ENCODE measurements around the gene ARRDC1. TPM values are rescaled to one million over a fixed set of nuclear protein-coding genes. Genes with fewer than 3 reads are reported as not detected.

ARRDC1 gene
- total RNA-seq, 1 donor from 2014 or later = 28.7 TPM

DNA sequence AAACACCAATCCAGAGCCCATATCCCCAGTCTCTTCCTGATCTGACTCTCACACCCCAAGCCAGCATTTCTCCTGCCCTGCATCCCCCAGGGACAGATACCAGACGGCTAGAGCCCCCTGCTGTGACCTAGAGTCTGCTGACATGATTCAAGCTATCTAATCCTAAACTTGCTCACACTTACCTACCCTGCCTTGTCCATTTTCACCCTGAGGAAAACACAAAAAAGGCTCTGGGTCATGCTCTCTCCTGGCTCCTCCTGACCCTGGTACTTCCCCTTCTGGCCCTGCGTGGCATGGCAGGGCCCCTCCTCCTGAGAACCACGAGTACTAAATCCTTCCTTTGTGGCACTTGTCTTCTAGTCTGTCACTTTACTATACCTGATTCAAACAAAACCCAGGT lies 2.8 kb upstream of the ARRDC1 start:
- no peak for DNase-seq (ENCODE audit: extremely low spot score, unreplicated experiment)
- TF ChIP-seq, protein P1, sequence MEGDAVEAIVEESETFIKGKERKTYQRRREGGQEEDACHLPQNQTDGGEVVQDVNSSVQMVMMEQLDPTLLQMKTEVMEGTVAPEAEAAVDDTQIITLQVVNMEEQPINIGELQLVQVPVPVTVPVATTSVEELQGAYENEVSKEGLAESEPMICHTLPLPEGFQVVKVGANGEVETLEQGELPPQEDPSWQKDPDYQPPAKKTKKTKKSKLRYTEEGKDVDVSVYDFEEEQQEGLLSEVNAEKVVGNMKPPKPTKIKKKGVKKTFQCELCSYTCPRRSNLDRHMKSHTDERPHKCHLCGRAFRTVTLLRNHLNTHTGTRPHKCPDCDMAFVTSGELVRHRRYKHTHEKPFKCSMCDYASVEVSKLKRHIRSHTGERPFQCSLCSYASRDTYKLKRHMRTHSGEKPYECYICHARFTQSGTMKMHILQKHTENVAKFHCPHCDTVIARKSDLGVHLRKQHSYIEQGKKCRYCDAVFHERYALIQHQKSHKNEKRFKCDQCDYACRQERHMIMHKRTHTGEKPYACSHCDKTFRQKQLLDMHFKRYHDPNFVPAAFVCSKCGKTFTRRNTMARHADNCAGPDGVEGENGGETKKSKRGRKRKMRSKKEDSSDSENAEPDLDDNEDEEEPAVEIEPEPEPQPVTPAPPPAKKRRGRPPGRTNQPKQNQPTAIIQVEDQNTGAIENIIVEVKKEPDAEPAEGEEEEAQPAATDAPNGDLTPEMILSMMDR (IDR thresholded peaks at IDR 0.05) = no peak
- Mint-ChIP-seq H3K4me3 (ENCODE audit: unreplicated experiment) (no peak overlapping the region), H3K27ac (ENCODE audit: unreplicated experiment) (no peak overlapping the region), H3K9me3 (ENCODE audit: unreplicated experiment) (no peaks in the 10 kb centered on the region), H3K36me3 (ENCODE audit: unreplicated experiment) (no peaks in the 10 kb centered on the region), H3K4me1 (ENCODE audit: unreplicated experiment) (peaks cover 20% of the 10 kb centered on the region), H3K27me3 (ENCODE audit: unreplicated experiment) (no peaks in the 10 kb centered on the region)

DNA sequence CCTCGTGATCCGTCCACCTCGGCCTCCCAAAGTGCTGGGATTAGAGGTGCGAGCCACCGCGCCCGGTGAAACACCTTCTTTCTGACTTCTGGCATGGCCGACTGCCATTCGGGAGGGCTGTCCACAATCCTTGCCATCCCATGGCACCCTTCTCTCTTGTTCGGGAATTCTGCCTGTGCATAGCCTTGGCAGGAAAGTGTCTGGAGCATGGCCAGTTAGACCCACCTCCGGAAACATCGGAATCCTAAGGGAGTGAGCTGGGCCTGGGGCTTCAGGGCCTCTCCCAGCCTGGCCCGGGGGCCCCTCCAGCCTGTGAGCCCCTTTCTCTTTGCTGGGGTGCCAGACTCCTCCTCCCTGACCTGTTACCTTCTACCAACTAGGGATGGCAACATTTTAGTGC lies 1.6 kb upstream of the ARRDC1 start:
- Mint-ChIP-seq H3K36me3 (ENCODE audit: unreplicated experiment) (no peaks in the 10 kb centered on the region), H3K9me3 (ENCODE audit: unreplicated experiment) (no peaks in the 10 kb centered on the region), H3K27me3 (ENCODE audit: unreplicated experiment) (no peaks in the 10 kb centered on the region), H3K4me3 (ENCODE audit: unreplicated experiment) (peak overlapping the region; percentile 50), H3K4me1 (ENCODE audit: unreplicated experiment) (peaks cover 21% of the 10 kb centered on the region), H3K27ac (ENCODE audit: unreplicated experiment) (no peak overlapping the region)
- TF ChIP-seq, protein P1 (IDR thresholded peaks at IDR 0.05) = no peak
- no peak for DNase-seq (ENCODE audit: extremely low spot score, unreplicated experiment)

DNA sequence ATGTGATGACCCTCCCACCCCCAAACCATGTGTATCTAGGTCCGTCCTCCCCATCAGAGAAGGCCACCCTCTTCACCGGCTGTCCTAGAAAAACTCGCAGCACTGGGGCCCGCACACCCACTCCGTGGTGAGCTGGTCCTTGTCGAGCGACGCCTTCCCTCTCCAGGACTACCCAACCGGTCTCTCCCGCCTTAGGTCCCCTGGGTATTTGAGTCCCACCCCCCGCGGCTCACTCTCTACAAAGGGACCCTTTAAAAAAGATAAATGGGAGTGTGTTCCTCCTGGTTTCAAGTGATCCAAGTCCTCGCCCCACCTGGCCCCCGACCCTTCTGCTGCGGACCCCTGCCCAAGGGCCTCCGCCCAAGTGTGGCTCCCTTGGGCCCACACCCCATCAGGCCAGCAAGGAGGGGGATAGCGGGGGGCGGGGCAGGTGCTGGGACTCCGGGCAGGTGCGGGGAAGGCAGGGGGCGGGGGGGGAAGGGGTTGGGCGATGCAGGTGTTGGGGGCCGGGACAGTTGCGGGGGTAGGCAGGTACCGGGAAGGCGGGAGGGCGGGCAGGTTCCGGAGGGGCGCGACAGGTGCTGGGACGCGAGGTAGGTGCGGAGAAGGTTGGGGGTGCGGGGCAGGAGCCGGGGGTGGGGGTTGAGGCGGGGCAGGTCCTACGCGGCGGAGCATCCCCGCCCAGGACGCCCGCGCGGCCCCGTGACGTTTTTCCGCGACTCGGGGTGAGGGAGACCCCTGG lies 970 bp upstream of the ARRDC1 start:
- Mint-ChIP-seq H3K36me3 (ENCODE audit: unreplicated experiment) (no peaks in the 10 kb centered on the region), H3K27me3 (ENCODE audit: unreplicated experiment) (no peaks in the 10 kb centered on the region), H3K4me1 (ENCODE audit: unreplicated experiment) (peaks cover 21% of the 10 kb centered on the region), H3K4me3 (ENCODE audit: unreplicated experiment) (peak overlapping the region; percentile 50), H3K27ac (ENCODE audit: unreplicated experiment) (no peak overlapping the region), H3K9me3 (ENCODE audit: unreplicated experiment) (no peaks in the 10 kb centered on the region)
- TF ChIP-seq, protein P1 (IDR thresholded peaks at IDR 0.05) = no peak
- no peak for DNase-seq (ENCODE audit: extremely low spot score, unreplicated experiment)

DNA sequence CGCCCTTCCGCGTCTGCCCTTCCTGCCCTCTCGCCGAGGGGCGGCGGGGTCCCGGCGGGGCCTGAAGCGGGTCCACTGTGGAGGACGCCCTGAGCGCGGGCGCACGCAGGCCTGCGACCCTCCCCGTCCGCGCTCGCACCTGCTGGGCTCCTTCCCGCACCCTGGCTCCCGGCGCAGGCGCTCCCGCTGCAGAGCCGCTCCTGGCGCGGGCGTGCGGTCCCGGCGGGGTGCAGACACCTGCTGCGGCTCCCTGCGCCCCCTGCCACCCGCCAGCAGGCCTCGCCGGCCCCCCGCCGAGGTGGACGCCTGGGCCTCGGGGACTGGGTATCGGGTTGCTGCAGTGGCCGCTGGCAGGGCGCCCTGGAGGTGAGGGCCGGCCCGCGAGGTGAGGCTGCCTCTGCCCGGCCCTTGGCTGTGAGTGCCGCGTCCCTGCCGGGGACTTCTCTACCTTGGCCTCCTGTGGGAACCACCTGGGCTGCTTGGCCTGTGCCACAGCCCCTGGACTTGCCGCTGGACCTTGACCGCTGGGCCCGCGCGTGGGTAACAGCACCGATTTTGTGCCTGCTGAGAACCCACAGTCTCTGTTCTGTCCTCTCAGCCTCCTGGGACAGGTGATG lies 627 bp downstream of the ARRDC1 start:
- TF ChIP-seq, protein P1 (IDR thresholded peaks at IDR 0.05) = no peak
- peak overlapping the region; percentile 70 for H3K4me3 Mint-ChIP-seq (ENCODE audit: unreplicated experiment)
- no peaks in the 10 kb centered on the region for H3K9me3 Mint-ChIP-seq (ENCODE audit: unreplicated experiment)
- no peak overlapping the region for H3K27ac Mint-ChIP-seq (ENCODE audit: unreplicated experiment)
- DNase-seq (ENCODE audit: extremely low spot score, unreplicated experiment) = no peak
- no peaks in the 10 kb centered on the region for H3K36me3 Mint-ChIP-seq (ENCODE audit: unreplicated experiment)
- no peaks in the 10 kb centered on the region for H3K27me3 Mint-ChIP-seq (ENCODE audit: unreplicated experiment)
- peaks cover 22% of the 10 kb centered on the region for H3K4me1 Mint-ChIP-seq (ENCODE audit: unreplicated experiment)

DNA sequence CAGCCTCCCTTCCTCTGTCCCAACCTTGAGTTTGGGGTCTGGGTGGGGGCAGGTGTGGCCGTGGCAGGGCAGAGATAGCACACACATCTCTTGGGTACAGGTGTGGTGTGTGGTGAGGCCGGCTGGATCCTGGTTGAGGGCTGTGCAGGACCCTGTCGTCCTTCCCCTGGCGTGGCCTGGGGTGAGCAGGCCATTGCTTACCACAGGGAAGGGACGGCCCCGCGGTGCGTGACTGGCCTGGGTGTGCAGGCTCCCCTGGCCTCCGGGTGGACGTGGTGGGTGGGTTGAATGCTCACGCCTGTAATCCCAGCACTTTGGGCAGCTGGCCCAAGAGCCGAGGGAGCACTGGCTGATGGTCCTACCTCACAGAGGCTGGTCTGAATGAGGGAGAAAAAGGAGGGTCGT lies 1.2 kb downstream of the ARRDC1 start:
- Mint-ChIP-seq H3K4me3 (ENCODE audit: unreplicated experiment) (peak overlapping the region; percentile 70), H3K36me3 (ENCODE audit: unreplicated experiment) (no peaks in the 10 kb centered on the region), H3K4me1 (ENCODE audit: unreplicated experiment) (peaks cover 28% of the 10 kb centered on the region), H3K27me3 (ENCODE audit: unreplicated experiment) (no peaks in the 10 kb centered on the region), H3K9me3 (ENCODE audit: unreplicated experiment) (no peaks in the 10 kb centered on the region), H3K27ac (ENCODE audit: unreplicated experiment) (no peak overlapping the region)
- TF ChIP-seq, protein P1 (IDR thresholded peaks at IDR 0.05) = no peak
- no peak for DNase-seq (ENCODE audit: extremely low spot score, unreplicated experiment)
